Measurements from ENCODE around the gene BCL2.

DNA sequence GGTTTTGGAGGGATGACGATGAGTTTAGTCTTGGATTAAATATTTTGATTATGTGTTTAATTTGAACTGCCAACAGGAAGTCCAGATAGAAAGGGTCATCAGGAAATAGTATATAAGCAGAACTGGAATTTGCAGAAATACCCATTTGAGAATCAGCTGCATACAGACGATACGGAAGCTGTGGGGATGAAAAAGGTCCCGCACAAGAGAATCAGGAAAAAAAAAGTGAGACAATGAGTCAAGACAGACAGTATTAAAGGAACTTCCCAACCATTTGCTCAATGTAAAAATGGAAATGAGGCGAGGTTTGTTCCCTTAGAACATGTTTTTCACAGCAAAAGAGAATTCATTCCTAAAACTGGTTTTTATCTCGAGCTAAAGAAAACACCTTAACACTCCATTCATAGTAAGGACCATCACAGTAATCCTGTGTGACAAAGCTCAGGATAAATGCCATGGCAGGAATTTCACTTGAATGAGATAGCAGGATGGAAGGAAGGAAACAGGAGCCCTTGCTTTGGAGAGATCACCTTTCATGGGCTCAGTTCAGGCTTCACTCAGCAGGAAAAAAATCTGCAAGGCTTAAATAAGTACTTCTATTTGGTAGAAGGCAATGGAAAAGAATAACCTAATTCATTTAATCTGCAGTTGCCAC is 29.3 kb downstream of the BCL2 start:
- TF ChIP-seq, protein P1, sequence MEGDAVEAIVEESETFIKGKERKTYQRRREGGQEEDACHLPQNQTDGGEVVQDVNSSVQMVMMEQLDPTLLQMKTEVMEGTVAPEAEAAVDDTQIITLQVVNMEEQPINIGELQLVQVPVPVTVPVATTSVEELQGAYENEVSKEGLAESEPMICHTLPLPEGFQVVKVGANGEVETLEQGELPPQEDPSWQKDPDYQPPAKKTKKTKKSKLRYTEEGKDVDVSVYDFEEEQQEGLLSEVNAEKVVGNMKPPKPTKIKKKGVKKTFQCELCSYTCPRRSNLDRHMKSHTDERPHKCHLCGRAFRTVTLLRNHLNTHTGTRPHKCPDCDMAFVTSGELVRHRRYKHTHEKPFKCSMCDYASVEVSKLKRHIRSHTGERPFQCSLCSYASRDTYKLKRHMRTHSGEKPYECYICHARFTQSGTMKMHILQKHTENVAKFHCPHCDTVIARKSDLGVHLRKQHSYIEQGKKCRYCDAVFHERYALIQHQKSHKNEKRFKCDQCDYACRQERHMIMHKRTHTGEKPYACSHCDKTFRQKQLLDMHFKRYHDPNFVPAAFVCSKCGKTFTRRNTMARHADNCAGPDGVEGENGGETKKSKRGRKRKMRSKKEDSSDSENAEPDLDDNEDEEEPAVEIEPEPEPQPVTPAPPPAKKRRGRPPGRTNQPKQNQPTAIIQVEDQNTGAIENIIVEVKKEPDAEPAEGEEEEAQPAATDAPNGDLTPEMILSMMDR (IDR thresholded peaks at IDR 0.05; ENCODE audit: low read depth, low read length) = no peak
- no peak for TF ChIP-seq EZH2phosphoT487 (IDR thresholded peaks at IDR 0.05; ENCODE audit: low read depth)
